Retinal pigment epithelial cell (primary cell): Measurements from ENCODE around the gene RSPO1.

Source experiments
- DNase-seq: peaks from one replicate; pipeline ENCODE4 v3.0.0-alpha.2; 2010; ENCODE audit warnings: low read depth
- H3K4me3 ChIP-seq: 2 replicates; pipeline ENCODE4 v1.5.1; 2011; ENCODE audit warnings: mild to moderate bottlenecking, low read length, control low read depth, moderate library complexity
- CTCF ChIP-seq: conservative IDR thresholded peaks from 2 replicates; pipeline ENCODE4 v1.5.1; 2011; ENCODE audit warnings: low read depth, low read length, control low read depth, inconsistent platforms

RSPO1 gene

GRCh38 chr1:37631036-37631435 is 3.7 kb downstream of the RSPO1 start:
- DNase-seq: no peak
- H3K4me3 ChIP-seq: no peak overlapping the region
- TF ChIP-seq CTCF: no peak

- no peak for DNase-seq
- no peak overlapping the region for H3K4me3 ChIP-seq
- TF ChIP-seq CTCF: no peak
Measured at GRCh38 chr1:37630426-37631028, 4.2 kb downstream of the RSPO1 start.

GRCh38 chr1:37629726-37630425 is 4.8 kb downstream of the RSPO1 start:
- no peak overlapping the region for H3K4me3 ChIP-seq
- TF ChIP-seq CTCF: no peak
- DNase-seq: no peak

GRCh38 chr1:37629008-37629407 is 5.7 kb downstream of the RSPO1 start:
- H3K4me3 ChIP-seq: no peak overlapping the region
- DNase-seq: no peak
- TF ChIP-seq CTCF: no peak

GRCh38 chr1:37628026-37628556 is 6.6 kb downstream of the RSPO1 start:
- DNase-seq: no peak
- TF ChIP-seq CTCF: no peak
- no peak overlapping the region for H3K4me3 ChIP-seq

GRCh38 chr1:37622131-37622530 is 12.6 kb downstream of the RSPO1 start:
- H3K4me3 ChIP-seq: no peak overlapping the region
- no peak for DNase-seq
- TF ChIP-seq CTCF: no peak

- DNase-seq: no peak
- no peak overlapping the region for H3K4me3 ChIP-seq
- TF ChIP-seq CTCF: no peak
Measured at GRCh38 chr1:37621326-37621870, 13.3 kb downstream of the RSPO1 start.
